Inflammatory macrophage treated with lipopolysaccharide for 4 hours (primary cell): ENCODE data around the gene POU3F1.

ENCODE experiments used
- DNase-seq: peaks from one replicate; pipeline ENCODE4 v3.0.0-alpha.2; 2020

The POU3F1 gene

DNA sequence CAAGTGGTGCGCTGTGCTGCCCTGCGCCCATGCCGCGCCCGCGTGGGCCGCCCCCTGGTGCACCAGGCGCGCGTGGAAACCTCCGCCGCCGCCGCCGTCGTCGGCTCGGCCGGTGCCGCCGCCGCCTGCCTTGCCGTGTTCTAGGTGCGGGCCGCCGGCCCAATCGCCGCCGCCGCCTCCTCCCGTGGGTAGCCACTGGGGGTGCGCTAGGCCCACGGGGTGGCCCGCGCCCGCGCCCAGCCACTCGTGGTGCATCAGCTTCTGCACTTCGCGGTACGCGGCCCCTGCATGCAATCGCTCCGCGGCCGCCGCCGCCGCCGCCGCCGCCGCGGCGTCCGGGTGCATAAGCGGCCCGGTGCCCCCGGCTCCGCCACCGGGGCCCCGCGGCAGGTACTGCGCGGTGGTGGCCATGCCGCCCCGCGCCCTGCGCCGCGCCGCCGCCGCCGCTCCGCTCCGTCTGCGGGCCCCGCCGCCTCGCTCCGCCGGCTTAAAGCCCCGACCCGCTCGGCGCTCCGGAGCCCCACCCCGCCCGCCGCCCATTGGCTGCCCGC lies at the start of gene POU3F1:
POU3F1 (minus strand) TSS at position 461 of the 551 bp plus-strand sequence; CDS start at position 411, 50 bp downstream.
- no peak for DNase-seq

DNA sequence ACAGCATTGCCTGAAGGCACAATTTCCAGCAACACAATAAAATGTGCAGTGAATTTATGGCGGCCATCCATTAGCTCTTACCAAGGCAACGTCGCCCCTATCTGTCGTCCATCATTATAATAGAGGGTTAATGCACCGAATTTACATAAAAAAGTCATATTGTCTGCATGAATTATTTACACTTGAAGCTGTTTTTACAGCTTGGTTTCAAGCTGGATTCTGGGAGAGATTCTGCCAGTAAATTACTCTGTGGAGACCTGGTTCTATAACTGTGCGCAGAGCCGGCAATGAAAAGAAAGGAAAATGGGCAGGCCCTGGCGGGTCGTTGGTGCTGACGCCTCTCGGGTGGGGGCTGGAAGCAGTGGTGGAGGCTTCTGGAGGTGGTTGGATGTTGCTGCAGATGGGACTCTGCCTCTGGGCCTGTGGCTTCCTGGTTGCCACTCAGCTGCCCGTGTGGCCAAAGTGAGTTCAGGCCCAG lies 48.9 kb upstream of the POU3F1 start:
- DNase-seq: no peak

DNA sequence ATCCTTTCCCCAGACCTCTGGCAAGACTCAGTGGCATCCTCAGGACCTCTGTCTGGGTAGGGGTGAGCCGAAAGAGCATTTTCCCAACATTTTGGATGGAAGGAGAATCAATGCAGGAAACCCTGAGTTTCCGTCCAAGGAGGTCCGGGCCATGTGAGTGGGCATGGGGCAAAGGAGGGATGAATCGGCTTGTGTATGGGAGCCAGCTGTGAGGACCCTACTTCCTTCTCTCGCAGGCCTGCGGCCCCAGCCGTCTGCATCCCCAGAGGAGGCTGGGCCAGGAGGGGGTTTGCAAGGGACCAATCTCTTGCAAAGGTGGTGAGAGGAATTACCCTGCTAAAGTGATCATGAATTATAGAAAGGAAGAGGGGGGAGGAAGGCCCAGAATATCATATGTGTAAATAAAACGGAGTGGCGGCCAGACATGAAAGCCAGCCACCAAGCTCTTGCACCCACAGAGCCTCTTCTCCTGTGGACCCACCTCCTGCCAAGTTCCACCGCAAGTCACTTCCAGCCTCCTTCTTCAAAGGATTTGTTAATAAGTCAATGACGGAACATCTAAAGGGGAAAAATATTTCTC lies 48.2 kb upstream of the POU3F1 start:
- no peak for DNase-seq

DNA sequence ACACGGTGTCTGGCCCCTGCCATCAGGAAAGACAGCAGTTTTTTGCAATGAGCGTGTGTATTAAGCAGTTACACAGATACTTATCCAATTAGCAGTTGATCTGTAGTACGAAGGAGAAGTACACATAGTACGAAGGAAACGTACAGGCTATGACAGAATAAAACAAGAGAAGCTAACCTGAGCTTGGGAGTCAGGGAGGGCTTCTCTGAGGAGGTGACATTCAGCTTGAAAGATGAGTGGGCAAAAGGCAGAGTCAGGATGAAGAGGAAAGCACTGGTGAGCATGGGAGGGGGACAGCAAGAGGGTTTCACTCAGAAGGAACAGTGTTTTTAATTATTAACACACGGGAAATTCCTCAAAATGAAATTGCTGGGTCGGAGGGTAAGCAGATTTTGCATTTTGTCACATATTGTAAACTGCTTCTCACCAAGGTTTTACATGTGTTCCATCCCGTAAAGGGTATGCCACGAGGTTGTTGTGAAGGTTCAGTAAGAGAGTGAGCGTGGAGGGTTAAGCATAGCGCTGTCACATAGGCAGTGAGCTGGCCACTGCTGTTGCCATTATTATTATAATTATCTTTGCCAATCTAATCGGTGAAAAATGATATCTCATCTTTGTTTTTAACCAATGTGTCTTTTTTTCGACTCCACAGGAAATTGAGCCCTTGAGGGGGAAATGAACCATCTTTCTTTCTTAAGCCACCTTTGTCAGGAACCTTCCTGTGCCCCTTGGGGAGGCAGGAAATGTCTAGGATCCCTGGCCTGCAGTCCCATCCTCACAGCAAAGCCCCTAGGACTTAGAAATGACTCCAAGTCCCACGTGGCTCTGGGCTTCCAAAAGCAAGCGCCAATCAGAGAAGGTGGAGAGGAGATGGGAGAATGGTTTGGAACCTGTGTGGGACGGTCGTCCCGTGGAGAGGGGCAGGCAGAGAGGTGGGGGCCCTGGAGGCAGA lies 47.3 kb upstream of the POU3F1 start:
- DNase-seq: no peak

DNA sequence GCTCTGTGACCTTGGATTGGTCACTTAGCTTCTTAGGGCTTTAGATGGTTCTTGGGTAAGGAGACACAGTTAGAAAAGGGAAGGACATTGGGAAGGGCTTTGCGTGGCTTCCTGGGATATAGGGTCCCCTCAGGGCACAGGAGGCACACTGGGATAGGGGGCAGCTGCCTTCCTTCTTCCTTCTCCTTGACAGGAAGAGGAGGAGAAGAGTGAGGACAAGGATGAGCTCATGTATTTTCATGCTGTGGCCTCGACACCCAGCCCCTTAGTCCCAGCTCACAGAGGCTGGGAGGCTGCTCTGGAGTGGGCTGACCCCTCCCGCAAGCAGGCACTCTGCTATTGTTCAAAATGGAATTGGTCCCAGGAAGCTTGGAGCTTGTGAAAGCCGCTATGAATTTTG lies 45.7 kb upstream of the POU3F1 start:
- DNase-seq: no peak

DNA sequence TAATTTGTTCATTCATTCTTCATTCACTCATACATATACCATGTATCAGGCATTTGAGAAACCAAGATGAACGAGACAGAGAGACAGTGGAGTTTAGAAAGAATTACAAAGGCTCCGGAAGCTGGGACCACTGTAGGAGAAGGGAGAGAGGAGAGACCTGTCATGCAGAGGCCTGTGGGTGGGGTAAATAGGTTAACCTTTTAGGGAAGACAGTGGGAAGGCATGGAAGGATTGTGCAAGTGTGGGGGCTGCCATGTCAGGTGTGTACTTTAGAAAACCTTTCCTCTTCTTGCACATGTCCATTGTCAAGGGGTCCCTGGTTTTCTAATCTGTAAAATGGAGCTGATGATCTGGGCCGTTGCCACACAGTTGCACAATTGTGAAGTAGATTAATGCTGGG lies 44.2 kb upstream of the POU3F1 start:
- no peak for DNase-seq

DNA sequence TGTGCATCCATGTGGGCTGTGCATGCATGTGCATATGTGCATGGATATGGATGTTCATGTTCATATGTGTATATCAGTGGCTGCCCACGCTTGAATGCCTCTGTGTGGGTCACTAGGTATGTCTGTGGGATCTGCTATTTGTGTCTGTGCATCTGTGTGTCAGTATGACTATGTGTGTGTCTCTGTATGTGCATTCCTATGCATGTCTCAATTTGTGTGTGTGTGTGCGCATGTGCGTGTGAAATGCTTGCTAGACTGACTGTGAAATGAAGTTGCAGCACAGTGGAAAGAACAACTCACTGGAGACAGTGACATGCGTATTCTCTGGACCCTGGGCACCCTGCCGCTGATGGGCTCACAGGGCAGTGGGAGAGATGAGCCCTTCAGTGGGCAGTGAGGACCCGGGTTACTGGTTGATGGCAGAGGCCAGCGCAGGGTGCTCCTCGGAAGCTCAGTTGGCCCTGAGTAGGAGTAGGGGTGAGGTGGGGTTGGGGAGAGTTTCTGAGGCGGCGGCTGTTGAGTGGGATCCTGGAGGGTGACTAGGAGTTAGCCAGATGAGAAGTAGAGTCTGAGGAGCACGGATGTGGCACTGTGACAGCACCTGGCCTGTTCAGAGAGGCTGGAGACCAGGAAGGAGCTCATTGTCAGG lies 43.2 kb upstream of the POU3F1 start:
- DNase-seq: no peak

DNA sequence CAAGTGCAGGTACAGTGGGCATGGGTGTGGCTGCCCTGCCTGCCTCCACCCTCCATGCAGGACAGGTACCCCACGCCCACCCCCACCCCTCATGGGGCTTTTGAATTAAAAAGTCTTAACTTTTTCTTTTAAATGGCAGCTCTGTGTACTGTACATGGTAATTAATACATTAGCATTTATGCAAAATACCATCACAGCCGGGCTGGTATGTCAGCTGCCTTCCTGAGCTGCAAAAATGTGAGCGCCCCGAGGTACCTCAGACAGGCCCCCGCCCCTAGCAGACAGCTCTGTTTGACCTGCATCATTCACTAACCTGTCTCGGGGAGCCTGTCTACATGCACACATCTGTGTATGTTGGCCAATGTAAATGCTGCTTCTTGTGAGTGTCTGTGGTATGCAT lies 42.2 kb upstream of the POU3F1 start:
- no peak for DNase-seq

DNA sequence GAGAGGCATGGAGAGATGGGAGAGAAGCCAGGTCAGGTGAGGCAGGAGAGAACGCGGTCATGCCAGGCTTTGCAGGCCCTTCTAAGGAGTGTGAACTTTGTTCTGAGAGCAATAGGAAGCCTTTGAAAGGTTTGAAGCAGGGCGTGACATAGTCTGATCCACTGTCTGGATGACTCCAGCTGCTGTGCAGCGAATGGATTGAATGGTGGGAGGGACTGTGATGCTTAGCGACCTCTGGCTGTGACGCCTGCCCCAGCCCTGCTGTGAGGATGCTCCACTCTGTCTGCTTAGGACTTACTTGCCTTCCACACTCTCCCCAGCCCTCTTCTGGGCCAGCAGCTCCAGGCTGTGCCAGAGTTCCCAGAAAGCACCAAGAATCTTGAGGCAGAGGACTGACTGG lies 41.8 kb upstream of the POU3F1 start:
- no peak for DNase-seq

DNA sequence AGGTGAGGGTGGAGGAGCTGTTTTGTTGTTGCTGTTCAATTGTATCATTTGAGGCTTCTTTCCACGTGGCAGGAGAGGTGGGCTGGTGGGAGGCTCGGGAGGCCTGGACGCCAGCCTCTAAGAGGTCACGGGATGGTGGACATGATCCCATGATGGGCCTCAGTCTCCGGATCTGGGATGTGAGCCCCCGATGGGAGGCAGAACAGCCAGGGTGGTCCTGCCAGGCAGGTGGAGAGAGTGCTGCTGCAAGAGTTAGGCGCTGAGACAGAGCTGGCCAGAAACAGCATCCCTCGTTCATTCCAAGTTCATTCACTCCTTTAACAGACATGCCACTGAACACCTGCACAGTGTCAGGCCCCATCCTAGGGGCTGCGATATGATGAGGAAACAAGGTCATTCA lies 41.1 kb upstream of the POU3F1 start:
- no peak for DNase-seq

DNA sequence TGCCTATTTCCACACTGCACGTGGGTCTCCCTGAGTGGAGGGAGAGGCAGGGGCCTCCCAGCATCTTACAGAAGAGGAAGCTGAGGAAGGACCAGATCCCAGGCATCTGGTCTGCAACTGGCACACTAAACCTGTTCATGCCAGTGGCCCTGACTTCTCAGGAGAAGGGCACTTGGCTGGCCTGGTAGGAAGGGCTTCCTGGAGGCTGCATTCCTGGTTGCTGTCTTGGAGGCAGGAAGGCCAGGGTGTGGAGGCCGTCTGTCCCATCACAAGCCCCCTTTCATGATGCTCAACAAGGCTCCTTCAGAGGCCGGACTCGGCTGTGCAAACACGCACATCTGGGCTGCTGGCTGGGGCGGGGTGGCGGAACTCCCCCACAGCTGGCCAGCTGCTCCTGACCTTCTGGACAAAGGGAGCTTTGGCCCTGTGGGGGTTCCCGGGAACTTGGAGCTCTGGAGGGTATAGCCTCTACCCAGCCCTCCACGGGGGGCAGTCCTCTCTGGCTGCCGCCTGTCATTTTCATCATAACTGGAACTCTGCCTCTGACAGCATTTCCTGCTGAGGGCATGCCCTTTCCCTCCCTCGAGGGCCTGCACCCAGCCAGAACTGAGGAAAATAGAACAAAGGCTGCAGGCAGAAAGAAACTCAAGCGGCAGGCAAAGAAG lies 39.2 kb upstream of the POU3F1 start:
- no peak for DNase-seq

DNA sequence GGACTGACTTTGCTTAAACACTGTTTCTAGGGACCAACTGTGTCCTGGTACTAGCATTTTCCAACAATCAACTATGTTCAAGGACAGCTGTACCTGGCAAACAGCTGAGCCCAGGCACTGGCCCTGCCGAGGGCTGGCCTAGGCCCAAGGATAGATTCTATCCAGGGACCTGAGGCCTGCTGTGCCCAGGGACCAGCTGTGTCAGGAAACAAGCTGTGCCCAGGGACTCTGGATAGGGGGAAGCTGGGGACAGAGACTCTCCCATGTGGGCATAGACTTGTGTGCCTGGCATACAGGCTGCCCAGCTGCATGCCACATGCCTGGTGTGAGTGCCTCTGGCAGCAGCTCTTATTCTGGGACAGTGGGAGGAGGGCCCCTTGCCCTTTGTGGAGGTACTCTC lies 38.1 kb upstream of the POU3F1 start:
- DNase-seq: no peak

DNA sequence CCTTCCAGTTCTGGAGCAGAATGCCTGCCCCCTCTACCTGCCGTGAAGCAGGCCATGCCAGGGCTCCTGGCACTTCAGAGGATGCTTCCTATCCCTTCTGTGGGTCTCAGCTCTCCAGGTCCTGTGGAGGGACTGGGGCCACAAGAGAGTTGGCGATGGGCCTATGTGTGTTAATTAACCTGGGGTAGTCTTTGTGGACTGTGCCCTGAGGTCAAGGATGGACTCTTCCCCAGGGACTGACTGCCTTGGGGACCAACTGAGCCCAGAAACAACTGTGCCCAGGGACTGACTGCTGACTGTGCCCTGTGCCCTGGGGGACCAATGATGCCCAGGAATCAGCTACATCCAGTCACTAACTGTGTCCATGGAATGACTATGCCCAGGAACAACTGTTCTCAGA lies 37.5 kb upstream of the POU3F1 start:
- DNase-seq: no peak

DNA sequence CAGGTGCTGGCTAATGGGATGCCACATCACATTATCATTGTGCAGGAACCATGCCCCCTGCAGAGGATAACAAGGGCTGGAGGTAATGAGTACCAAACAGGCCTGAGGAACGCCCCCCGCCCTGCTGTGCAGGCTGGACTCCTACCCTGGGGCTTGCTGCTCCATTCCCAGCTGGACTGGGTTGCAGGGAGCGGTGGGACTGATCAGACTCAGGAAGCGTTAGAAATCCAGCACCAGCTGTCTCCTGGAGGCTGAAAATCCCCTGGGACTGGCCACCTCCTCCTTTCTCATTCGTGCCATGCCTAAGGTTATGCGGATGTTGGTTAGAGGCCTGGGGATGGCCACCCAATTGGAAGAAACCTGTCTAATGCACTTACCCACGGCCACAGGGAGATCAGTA lies 36.9 kb upstream of the POU3F1 start:
- no peak for DNase-seq

DNA sequence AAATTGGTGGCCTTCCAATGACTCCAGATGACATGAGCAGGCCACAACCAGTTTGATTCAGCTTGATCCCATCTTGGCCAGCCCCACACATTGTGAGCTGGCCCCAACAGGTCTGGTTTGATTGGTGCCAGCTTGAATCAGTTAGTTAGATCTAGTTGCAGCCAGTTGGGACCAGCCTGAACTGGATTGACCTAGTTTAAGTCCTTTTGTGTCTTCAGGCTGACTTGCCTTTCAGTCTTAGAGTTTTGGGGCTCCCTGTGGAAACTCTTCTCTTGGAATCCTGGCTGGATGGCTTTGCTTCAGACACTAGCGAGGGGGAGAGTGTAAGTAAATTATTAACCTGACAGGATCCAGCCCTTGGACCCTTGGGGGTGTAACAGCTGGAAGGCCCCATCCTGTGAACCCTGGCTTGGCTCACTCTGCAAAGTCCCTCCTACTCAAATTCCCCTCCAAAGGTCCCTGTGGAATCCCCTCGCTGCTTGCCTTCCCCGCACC lies 36.2 kb upstream of the POU3F1 start:
- no peak for DNase-seq

DNA sequence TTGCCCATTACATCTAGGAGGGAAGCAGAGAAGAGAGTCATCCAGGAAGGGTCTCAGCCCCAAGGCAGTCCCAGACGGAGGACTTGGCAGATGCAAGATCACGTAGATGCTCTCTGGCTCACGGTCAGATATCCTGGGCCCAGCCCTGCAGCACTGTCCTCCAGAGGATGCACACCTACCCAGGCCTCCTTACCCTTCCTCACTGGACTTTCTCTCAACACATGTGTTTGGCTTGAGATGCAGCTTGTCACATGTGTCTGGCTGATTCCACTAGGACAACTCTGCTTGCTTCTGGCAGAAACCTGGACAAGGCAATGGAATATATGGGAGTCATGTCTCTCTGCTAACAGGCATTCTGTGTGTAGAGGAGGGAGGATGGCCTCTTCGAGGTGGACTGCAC lies 32.4 kb upstream of the POU3F1 start:
- no peak for DNase-seq

DNA sequence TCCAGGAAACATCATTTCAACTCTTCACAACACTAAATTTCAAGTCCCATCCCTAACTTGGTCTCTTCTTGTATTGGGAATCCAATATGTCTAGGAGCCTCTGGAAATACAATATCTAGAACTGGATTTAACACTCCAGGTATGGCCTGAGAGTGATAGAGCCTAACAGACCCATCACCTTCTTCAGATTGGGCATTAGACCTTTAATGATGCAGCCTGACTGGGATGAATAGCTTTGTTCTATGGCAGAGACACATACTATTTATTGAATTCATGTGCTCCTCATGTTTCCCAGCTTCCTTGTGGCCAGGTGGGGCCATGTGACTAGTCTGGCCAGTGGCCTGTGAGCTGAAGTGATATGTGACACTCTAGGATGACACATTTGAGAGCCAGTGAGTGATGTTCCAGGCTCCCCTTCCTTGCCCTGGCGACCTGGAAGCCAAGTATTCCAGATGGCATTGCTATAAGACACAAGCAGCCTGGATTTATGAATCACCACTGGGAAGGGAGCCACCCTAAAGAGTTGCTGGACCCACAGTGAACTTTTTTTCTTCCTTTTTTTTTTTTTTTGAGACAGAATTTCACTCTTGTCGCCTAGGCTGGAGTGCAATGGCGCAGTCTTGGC lies 31.0 kb upstream of the POU3F1 start:
- DNase-seq: no peak

DNA sequence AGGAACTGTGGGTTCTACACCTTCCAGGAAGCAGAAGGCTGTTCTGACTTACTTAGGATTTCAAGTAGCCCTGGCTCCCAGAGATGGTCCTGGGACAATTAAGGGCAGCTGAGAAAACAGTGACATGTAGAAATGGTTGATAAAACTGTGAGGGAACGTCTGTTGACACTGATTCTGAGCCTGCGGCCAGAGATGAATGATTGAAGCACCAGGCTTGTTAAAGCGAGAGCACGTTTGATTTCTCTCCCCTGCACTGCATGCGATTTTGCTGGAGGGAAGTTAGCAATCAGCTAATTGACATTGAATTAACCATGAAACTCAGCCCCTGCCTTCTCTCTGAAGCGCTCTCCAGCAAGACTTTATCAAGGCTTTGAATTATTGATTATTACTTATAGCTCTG lies 29.9 kb upstream of the POU3F1 start:
- DNase-seq: no peak

DNA sequence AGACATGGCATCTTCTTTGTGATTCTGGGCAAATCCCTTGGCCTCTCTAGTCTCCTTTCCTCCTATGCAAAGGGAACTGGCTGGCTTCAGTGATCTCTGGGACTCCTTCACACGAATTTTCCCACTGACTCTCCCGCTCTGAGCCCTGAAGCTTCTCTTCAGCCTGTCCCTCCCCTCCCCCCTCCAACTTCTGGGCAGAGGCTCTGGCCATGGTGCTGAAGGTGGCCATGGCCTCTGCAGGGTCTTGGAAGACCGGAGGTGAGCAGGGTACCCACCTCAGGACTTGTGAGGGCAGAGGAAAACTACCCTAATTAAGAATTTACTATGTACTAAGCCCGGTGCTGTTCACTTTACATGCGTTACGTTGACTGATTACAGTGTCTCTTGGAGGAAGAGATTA lies 29.4 kb upstream of the POU3F1 start:
- DNase-seq: no peak

DNA sequence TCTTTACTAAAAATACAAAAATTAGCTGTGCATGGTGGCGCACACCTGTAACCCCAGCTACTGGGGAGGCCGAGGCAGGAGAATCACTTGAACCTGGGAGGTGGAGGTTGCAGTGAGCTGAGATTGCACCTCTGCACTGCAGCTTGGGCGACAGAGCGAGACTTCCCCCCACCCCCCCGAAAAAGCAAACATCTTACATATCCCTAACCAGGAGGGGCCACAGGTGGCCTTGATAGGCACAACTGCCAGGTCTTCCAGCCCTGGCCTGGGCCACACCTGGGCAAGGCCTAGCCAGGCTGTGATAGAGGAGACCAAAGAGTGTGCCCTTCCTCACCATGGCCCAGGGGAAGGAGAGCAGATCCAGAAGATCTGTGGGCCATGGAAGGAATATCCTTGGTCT lies 28.6 kb upstream of the POU3F1 start:
- no peak for DNase-seq

DNA sequence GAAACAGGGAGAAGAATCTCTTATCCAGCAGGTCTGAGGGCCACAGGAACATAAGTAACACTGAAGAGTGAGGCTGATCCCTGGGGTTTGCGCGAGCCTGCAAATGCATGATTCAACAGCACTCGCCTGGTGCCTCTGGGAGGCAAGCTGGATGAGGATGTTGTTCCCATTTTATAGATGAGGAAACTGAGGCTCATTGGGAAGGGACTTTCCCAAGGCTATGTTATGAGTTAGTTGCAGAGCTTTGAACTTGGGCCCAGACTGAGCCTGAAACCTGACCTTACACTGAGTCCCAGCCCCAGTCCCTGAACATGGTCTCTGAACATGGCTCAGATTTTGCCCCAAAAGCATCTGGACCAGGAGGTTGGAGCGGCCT lies 27.7 kb upstream of the POU3F1 start:
- no peak for DNase-seq

DNA sequence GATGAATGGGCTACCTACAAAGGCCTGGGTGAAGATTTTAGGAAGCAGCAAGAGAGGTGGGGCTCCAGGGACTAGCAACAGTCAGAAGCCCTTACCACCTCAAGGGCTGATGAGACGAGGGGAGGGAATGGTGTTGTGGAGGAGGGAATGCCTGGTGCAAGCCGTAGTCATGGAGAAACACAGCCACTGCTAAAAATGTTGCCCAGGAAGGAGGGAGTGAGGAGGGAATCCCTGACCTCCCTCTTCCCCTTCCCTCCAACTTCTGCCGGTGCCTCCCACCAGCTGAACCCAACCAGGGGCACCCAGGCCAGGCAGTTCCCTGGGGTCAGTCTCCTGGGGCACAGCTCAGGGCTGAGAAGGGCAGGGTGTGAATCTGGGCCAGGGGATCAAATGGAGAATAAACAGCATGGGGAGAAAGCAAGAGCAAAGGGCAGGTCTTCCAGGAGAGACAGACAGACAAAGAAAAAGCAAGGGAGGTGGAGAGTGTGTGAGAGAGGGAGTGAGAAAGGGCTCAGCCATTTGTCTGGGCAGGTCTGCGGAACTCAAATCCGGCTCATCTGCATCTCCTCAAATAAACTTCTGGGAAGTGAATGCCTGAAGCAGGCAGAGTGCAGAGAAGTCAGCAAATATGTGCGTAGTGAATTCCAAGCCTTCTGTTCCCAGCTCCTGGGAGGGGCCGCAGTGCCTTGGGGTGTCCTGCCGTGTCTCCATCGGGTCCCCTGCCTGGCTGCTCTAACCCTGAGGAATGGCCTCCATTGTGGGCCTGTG lies 27.1 kb upstream of the POU3F1 start:
- DNase-seq: no peak
